Measurements from ENCODE around the gene PRR16.

The PRR16 gene

GRCh38 chr5:120630550-120630949 is 166.4 kb downstream of the PRR16 start (continued):
- TF ChIP-seq ESRRG (CRISPR knock-in tag; IDR thresholded peaks at IDR 0.05), result no peak
- TF ChIP-seq BACH2 (CRISPR knock-in tag; IDR thresholded peaks at IDR 0.05; ENCODE audit: borderline replicate concordance), result no peak
- no peak for TF ChIP-seq ZNF70 (CRISPR knock-in tag; IDR thresholded peaks at IDR 0.05)

GRCh38 chr5:120631611-120632010 is 167.5 kb downstream of the PRR16 start:
- TF ChIP-seq, protein P1, sequence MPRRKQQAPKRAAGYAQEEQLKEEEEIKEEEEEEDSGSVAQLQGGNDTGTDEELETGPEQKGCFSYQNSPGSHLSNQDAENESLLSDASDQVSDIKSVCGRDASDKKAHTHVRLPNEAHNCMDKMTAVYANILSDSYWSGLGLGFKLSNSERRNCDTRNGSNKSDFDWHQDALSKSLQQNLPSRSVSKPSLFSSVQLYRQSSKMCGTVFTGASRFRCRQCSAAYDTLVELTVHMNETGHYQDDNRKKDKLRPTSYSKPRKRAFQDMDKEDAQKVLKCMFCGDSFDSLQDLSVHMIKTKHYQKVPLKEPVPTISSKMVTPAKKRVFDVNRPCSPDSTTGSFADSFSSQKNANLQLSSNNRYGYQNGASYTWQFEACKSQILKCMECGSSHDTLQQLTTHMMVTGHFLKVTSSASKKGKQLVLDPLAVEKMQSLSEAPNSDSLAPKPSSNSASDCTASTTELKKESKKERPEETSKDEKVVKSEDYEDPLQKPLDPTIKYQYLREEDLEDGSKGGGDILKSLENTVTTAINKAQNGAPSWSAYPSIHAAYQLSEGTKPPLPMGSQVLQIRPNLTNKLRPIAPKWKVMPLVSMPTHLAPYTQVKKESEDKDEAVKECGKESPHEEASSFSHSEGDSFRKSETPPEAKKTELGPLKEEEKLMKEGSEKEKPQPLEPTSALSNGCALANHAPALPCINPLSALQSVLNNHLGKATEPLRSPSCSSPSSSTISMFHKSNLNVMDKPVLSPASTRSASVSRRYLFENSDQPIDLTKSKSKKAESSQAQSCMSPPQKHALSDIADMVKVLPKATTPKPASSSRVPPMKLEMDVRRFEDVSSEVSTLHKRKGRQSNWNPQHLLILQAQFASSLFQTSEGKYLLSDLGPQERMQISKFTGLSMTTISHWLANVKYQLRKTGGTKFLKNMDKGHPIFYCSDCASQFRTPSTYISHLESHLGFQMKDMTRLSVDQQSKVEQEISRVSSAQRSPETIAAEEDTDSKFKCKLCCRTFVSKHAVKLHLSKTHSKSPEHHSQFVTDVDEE (CRISPR knock-in tag; IDR thresholded peaks at IDR 0.05), result no peak
- TF ChIP-seq POU6F1 (CRISPR knock-in tag; IDR thresholded peaks at IDR 0.05; ENCODE audit: borderline replicate concordance, low read depth) (no peak), ZC3H10 (CRISPR knock-in tag; IDR thresholded peaks at IDR 0.05) (no peak), ARNTL (CRISPR knock-in tag; IDR thresholded peaks at IDR 0.05; ENCODE audit: borderline replicate concordance, low read depth) (no peak), BACH2 (CRISPR knock-in tag; IDR thresholded peaks at IDR 0.05; ENCODE audit: borderline replicate concordance) (no peak), ESRRG (CRISPR knock-in tag; IDR thresholded peaks at IDR 0.05) (no peak)
- no peak for ATAC-seq

GRCh38 chr5:120632430-120632829 is 168.3 kb downstream of the PRR16 start:
- no peak for ATAC-seq
- TF ChIP-seq ZFP30 (CRISPR knock-in tag; IDR thresholded peaks at IDR 0.05) (peak; percentile 51), OSR1 (CRISPR knock-in tag; IDR thresholded peaks at IDR 0.05) (no peak)

DNA sequence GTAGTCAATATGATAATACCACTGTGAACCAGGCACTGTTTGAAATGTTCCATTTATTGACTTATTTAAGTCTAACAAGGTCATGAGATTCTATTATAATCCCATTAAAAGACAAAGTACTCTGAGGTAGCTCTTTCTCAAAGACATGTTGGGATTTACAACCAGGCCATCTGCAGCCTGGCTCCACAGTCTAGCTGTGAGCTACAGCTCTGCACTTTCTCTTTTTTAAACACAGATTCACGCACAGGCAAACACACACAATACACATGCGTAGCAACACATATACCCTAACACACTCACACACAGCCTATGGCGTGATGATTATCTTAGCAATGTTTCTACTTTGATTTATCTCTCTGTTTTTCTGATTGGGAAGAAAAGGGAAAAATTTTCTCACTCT is 174.3 kb downstream of the PRR16 start:
- ATAC-seq, result no peak
- TF ChIP-seq ISL1 (CRISPR knock-in tag; IDR thresholded peaks at IDR 0.05), result peak; percentile 26
- TF ChIP-seq ESRRG (CRISPR knock-in tag; IDR thresholded peaks at IDR 0.05), result no peak

DNA sequence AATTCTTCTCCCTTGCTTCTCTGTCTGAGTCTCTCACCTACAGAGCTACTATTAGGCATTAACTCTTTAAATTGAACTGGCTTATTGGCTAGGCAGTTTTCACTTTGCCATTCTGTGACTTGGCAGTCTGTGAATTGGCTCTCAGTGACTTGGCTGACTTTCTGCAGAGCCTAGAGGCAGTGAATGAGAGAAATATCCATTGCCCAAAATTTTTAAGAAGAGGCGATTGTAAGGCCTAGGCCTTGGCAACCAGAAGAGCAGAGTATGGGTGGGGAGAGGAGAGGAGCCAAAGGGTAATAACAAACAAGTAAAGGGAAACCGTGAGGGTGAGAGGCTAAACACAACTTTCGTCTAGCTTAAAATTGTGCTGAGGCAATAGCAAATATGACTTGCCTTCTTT is 176.7 kb downstream of the PRR16 start:
- no peak for ATAC-seq
- TF ChIP-seq TCF4 (CRISPR knock-in tag; IDR thresholded peaks at IDR 0.05; ENCODE audit: borderline replicate concordance), result no peak
- TF ChIP-seq TOX (CRISPR knock-in tag; IDR thresholded peaks at IDR 0.05; ENCODE audit: borderline replicate concordance), result no peak
- no peak for TF ChIP-seq ZFP30 (CRISPR knock-in tag; IDR thresholded peaks at IDR 0.05)
- TF ChIP-seq ESRRG (CRISPR knock-in tag; IDR thresholded peaks at IDR 0.05), result no peak
- TF ChIP-seq PPARA (CRISPR knock-in tag; IDR thresholded peaks at IDR 0.05; ENCODE audit: borderline replicate concordance), result no peak
- TF ChIP-seq ZNF8 (CRISPR knock-in tag; IDR thresholded peaks at IDR 0.05), result no peak
- no peak for TF ChIP-seq OSR1 (CRISPR knock-in tag; IDR thresholded peaks at IDR 0.05)
- TF ChIP-seq ISL1 (CRISPR knock-in tag; IDR thresholded peaks at IDR 0.05), result no peak
- TF ChIP-seq, protein P2, sequence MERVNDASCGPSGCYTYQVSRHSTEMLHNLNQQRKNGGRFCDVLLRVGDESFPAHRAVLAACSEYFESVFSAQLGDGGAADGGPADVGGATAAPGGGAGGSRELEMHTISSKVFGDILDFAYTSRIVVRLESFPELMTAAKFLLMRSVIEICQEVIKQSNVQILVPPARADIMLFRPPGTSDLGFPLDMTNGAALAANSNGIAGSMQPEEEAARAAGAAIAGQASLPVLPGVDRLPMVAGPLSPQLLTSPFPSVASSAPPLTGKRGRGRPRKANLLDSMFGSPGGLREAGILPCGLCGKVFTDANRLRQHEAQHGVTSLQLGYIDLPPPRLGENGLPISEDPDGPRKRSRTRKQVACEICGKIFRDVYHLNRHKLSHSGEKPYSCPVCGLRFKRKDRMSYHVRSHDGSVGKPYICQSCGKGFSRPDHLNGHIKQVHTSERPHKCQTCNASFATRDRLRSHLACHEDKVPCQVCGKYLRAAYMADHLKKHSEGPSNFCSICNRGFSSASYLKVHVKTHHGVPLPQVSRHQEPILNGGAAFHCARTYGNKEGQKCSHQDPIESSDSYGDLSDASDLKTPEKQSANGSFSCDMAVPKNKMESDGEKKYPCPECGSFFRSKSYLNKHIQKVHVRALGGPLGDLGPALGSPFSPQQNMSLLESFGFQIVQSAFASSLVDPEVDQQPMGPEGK (CRISPR knock-in tag; IDR thresholded peaks at IDR 0.05; ENCODE audit: borderline replicate concordance), result no peak
- no peak for TF ChIP-seq CSDC2 (CRISPR knock-in tag; IDR thresholded peaks at IDR 0.05)
- no peak for TF ChIP-seq BACH2 (CRISPR knock-in tag; IDR thresholded peaks at IDR 0.05; ENCODE audit: borderline replicate concordance)
- no peak for TF ChIP-seq CSRNP3 (CRISPR knock-in tag; IDR thresholded peaks at IDR 0.05)
- TF ChIP-seq ZNF565 (CRISPR knock-in tag; conservative IDR thresholded peaks at IDR 0.05; ENCODE audit: low read depth), result no peak
- no peak for TF ChIP-seq GLIS3 (CRISPR knock-in tag; IDR thresholded peaks at IDR 0.05)
- TF ChIP-seq ZFP3 (CRISPR knock-in tag; IDR thresholded peaks at IDR 0.05), result no peak
- TF ChIP-seq ZC3H10 (CRISPR knock-in tag; IDR thresholded peaks at IDR 0.05), result no peak
